GM10847 (cell line): Measurements from ENCODE around the gene MBD3L2.

Experiments used
- POLR2A ChIP-seq: IDR thresholded peaks from 2 replicates; pipeline ENCODE4 v1.6.1; 2011; ENCODE audit not compliant: insufficient read length; ENCODE audit errors: extremely low read depth

Gene MBD3L2

GRCh38 chr19:7063764-7064418 lies 14.8 kb downstream of the MBD3L2 start:
- TF ChIP-seq POLR2A, result no peak

- no peak for TF ChIP-seq POLR2A
Measured at GRCh38 chr19:7067716-7068115, 18.6 kb downstream of the MBD3L2 start.

GRCh38 chr19:7068599-7068998 lies 19.5 kb downstream of the MBD3L2 start:
- no peak for TF ChIP-seq POLR2A

GRCh38 chr19:7069042-7069903 lies 20.2 kb downstream of the MBD3L2 start, which contains the start of gene ZNF557:
ZNF557 (plus strand) TSS chr19:7069703; CDS start chr19:7075075, 5,372 bp downstream.
- peak; percentile 89 for TF ChIP-seq POLR2A

GRCh38 chr19:7069904-7070226 lies 20.7 kb downstream of the MBD3L2 start:
- TF ChIP-seq POLR2A, result no peak

GRCh38 chr19:7072541-7072940 lies 23.4 kb downstream of the MBD3L2 start:
- TF ChIP-seq POLR2A, result no peak

GRCh38 chr19:7074705-7075282 lies 25.7 kb downstream of the MBD3L2 start:
- TF ChIP-seq POLR2A, result no peak

- no peak for TF ChIP-seq POLR2A
Measured at GRCh38 chr19:7076151-7076550, 27.0 kb downstream of the MBD3L2 start.

- TF ChIP-seq POLR2A, result no peak
Measured at GRCh38 chr19:7078008-7078407, 28.9 kb downstream of the MBD3L2 start.

- TF ChIP-seq POLR2A, result no peak
Measured at GRCh38 chr19:7083076-7083956, 34.2 kb downstream of the MBD3L2 start.

GRCh38 chr19:7088999-7089398 lies 39.9 kb downstream of the MBD3L2 start:
- TF ChIP-seq POLR2A, result no peak

GRCh38 chr19:7098096-7098495 lies 49.0 kb downstream of the MBD3L2 start:
- TF ChIP-seq POLR2A, result no peak

- TF ChIP-seq POLR2A, result peak; percentile 67
Measured at GRCh38 chr19:7098701-7099596, 49.8 kb downstream of the MBD3L2 start.

- no peak for TF ChIP-seq POLR2A
Measured at GRCh38 chr19:7099597-7099921, 50.4 kb downstream of the MBD3L2 start.
